Naive thymus-derived CD8-positive, alpha-beta T cell (primary cell): ENCODE data around the gene SRP14. TPM values are rescaled to one million over a fixed set of nuclear protein-coding genes. Genes with fewer than 3 reads are reported as not detected.
A peak's percentile ranks its signal among the peaks of the same experiment; 100 is the strongest.

ENCODE experiments used
- ATAC-seq, 2 donors: fragments of 150-1000 bp; cut with Tn5 transposase in 1 of 2; sonication (Bioruptor Pico), chemical (Tn5 transposase) in 1 of 2; 1 replicate in 1 of 2; 2 replicates in 1 of 2; pipeline ENCODE4 v1.10.0; 2021; ENCODE audit warnings: mild to moderate bottlenecking in 2 of 2, moderate library complexity in 2 of 2
- POLR2A ChIA-PET: fragments of 350-600 bp; sonication (Branson Sonifier 250); formaldehyde crosslinking; loops from one replicate; lab custom pipeline; 2021; ENCODE audit warnings: antibody characterized with exemption; lab: Charles Lee
- DNase-seq, 10 donors: peaks; one replicate each; pipeline versions ENCODE4 v3.0.0 to v3.0.0-alpha.2; 2020 to 2022
- H3K27ac Mint-ChIP-seq, 10 donors: one replicate each; pipeline ENCODE4 v1.8.0; 2020 to 2022; ENCODE audit warnings: mild to moderate bottlenecking in 10 of 10, mixed read lengths in 10 of 10, moderate library complexity in 4 of 10, inconsistent platforms in 1 of 10
- H3K27me3 Mint-ChIP-seq, 5 donors: one replicate each; pipeline ENCODE4 v1.8.0; 2021 to 2022; ENCODE audit warnings: mixed read lengths in 5 of 5
- H3K36me3 Mint-ChIP-seq, 3 donors: one replicate each; pipeline ENCODE4 v1.8.0; 2020 to 2022; ENCODE audit warnings: mixed read lengths in 3 of 3, mild to moderate bottlenecking in 2 of 3, inconsistent platforms in 1 of 3
- H3K4me1 Mint-ChIP-seq, 4 donors: one replicate each; pipeline ENCODE4 v1.8.0; 2021 to 2022; ENCODE audit warnings: mixed read lengths in 4 of 4
- H3K4me3 Mint-ChIP-seq, 10 donors: one replicate each; pipeline ENCODE4 v1.8.0; 2020 to 2022; ENCODE audit warnings: mild to moderate bottlenecking in 10 of 10, mixed read lengths in 10 of 10, moderate library complexity in 6 of 10, inconsistent platforms in 1 of 10
- H3K9me3 Mint-ChIP-seq, 9 donors: one replicate each; pipeline ENCODE4 v1.8.0; 2020 to 2022; ENCODE audit warnings: mixed read lengths in 9 of 9, mild to moderate bottlenecking in 3 of 9, inconsistent platforms in 1 of 9, moderate library complexity in 1 of 9
- polyA plus RNA-seq, 3 donors: library from polyadenylated mRNA; unstranded; fragments of 300-500 nt; fragmentation: Illumina TruSeq; gene quantifications; one replicate each; pipeline ENCODE4 v1.2.3, GENCODE V29; 2021
- total RNA-seq, 8 experiments: library from RNA in 2 of 8; stranded (reverse) in 2 of 8; gene quantifications; one replicate each; pipeline ENCODE4 v1.2.3 and lab custom pipeline; 2021 to 2026

The SRP14 gene
- total and polyA plus RNA-seq, 5 experiments from 2014 or later = 147 to 855 (median 705) TPM

- no peaks in the 10 kb centered on the region for H3K27me3 Mint-ChIP-seq
- POLR2A ChIA-PET = interaction anchor here (1.2 to 1.4 kb wide), 2 partner anchors 9 to 50 kb away, joined by 4 read pairs; no protein-coding TSS in a partner anchor
- ATAC-seq (peak; percentile 26 to 36), DNase-seq (peak in 1 of 10 donors; percentile 16)
- peak overlapping the region in 8 of 10 donors; percentile 8 to 74 (median 72) for H3K4me3 Mint-ChIP-seq
- H3K9me3 Mint-ChIP-seq = no peaks in the 10 kb centered on the region
- peaks cover 0 to 4% (median 2%) of the 10 kb centered on the region in 3 donors for H3K36me3 Mint-ChIP-seq
- peaks cover 36 to 87% (median 80%) of the 10 kb centered on the region in 4 donors for H3K4me1 Mint-ChIP-seq
- H3K27ac Mint-ChIP-seq = peak overlapping the region in 8 of 10 donors; percentile 1 to 86 (median 38)
Measured at GRCh38 chr15:40053831-40054604, 15.0 kb upstream of the SRP14 start.

- no peak for ATAC-seq
- Mint-ChIP-seq H3K4me3 (peak overlapping the region in 7 of 10 donors; percentile 2 to 72 (median 40)), H3K36me3 (peaks cover 0 to 4% (median 2%) of the 10 kb centered on the region in 3 donors), H3K27me3 (no peaks in the 10 kb centered on the region), H3K9me3 (no peaks in the 10 kb centered on the region), H3K4me1 (peaks cover 37 to 90% (median 82%) of the 10 kb centered on the region in 4 donors), H3K27ac (peak overlapping the region in 7 of 10 donors; percentile 1 to 83 (median 50))
- POLR2A ChIA-PET = interaction anchor here (1.2 to 1.4 kb wide), 2 partner anchors 8 to 51 kb away, joined by 4 read pairs; no protein-coding TSS in a partner anchor
- DNase-seq = peak in 1 of 10 donors; percentile 3
Measured at GRCh38 chr15:40053079-40053830, 14.3 kb upstream of the SRP14 start.

DNA sequence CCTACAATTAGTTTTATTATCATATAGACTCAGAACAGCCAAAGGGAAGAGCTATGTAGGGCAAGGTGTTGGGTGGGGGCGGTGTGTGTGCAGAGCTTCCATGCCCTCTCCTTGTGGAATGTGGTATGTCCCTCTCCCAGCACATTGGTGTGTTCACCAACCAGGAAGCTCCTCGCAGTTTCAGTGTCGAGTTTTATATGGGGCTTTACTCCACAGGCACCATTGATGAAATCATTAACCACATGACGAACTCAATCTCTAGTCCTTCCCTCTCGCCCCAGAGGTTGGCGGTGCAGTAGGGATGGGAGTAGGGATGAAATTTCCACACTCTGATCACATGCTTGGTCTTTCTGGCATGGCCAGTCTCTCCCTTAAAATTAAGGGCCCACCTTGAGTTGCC, 13.6 kb upstream of the SRP14 start:
- Mint-ChIP-seq H3K27me3 (no peaks in the 10 kb centered on the region), H3K4me1 (peaks cover 40 to 90% (median 85%) of the 10 kb centered on the region in 4 donors), H3K4me3 (peak overlapping the region in 1 of 10 donors; percentile 15), H3K9me3 (no peaks in the 10 kb centered on the region), H3K27ac (peak overlapping the region in 5 of 10 donors; percentile 20 to 65 (median 43)), H3K36me3 (peaks cover 0 to 4% (median 2%) of the 10 kb centered on the region in 3 donors)
- no peak for ATAC-seq
- POLR2A ChIA-PET = no interaction called here
- DNase-seq = peak in 1 of 10 donors; percentile 4

DNA sequence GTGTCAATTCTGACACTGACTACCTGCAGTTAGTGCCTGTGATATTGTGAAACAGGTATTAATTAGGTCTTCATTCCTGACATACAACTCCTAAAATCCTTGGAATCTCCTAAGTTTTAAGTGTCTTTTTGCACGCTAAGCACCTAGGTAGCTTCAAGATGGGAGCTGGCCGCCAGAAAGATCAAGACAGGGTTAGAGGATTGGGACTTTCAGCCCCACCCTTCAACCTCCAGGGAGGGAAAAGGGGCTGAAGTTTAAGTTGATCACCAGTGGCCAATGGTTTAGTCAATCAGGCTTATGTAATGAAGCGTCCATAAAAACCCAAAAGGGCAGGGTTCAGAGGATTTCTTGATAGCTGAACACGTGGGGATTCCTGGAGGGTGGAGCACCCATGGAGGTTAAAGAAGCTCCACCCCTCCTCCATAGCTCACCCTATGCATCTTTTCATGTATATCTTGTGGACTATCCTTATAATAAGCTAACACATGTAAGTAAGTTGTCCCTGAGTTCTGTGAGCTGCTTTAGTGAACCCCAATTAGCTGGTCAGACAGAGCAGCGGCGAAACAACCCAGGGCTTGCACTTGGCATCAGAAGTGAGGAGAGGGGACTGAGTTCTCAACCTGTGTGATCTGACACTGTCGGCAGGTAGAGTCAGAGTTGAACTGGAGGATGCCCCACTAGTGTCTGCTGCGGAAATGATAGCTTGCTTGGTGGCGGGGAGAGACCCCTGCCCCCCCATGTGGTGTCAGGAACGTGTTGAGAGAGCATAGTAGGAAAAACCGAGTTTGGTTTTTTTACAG, 12.8 kb upstream of the SRP14 start:
- POLR2A ChIA-PET = no interaction called here
- Mint-ChIP-seq H3K4me1 (peaks cover 43 to 95% (median 90%) of the 10 kb centered on the region in 4 donors), H3K27me3 (no peaks in the 10 kb centered on the region), H3K36me3 (peaks cover 0 to 2% (median under 1%) of the 10 kb centered on the region in 3 donors), H3K27ac (peak overlapping the region in 9 of 10 donors; percentile 29 to 79 (median 50)), H3K9me3 (no peaks in the 10 kb centered on the region), H3K4me3 (peak overlapping the region in 1 of 10 donors; percentile 15)
- DNase-seq (no peak), ATAC-seq (no peak)

GRCh38 chr15:40050788-40051470, 11.9 kb upstream of the SRP14 start:
- no peak for DNase-seq
- Mint-ChIP-seq H3K36me3 (no peaks in the 10 kb centered on the region), H3K9me3 (no peaks in the 10 kb centered on the region), H3K27ac (peak overlapping the region in 5 of 10 donors; percentile 15 to 72 (median 48)), H3K4me1 (peaks cover 43 to 89% (median 88%) of the 10 kb centered on the region in 4 donors), H3K27me3 (no peaks in the 10 kb centered on the region), H3K4me3 (peak overlapping the region in 1 of 10 donors; percentile 11)
- POLR2A ChIA-PET = no interaction called here
- ATAC-seq = no peak

DNA sequence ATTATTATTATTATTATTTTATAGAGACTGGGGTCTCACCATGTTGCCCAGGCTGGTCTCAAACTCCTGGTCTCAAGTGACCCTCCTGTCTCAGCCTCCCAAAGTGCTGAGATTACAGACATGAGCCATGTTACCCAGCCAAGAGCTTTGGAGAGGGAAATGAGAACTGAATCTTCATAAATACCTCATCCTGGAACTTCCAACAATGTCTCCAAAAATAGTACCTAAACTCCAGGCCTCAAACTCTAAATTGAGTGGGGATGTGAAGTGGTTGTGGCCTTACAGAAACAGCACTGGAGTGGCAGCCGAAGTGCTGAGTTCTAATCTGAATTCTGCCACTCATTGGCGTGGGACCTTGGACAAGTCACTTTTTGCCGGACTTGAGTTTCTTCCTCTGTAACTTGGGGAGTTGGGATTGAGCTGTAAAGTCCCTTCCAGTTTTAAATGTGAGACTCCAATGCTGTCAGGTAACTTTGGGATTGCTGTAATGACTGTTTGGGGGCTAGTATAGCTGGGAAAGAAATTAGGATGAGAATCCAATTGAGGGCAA, 10.0 kb upstream of the SRP14 start:
- H3K27ac Mint-ChIP-seq = peak overlapping the region; percentile 1 to 96 (median 70)
- H3K4me3 Mint-ChIP-seq = peak overlapping the region in 4 of 10 donors; percentile 1 to 80 (median 50)
- no peak for ATAC-seq
- H3K36me3 Mint-ChIP-seq = no peaks in the 10 kb centered on the region
- POLR2A ChIA-PET = interaction anchor here (0.7 to 3.2 kb wide), 7 partner anchors 10 to 259 kb away, joined by 3 to 33 read pairs (median 5); partner anchors contain the start of genes PLCB2 and SRP14
- peaks cover 40 to 85% (median 79%) of the 10 kb centered on the region in 4 donors for H3K4me1 Mint-ChIP-seq
- no peak for DNase-seq
- no peaks in the 10 kb centered on the region for H3K9me3 Mint-ChIP-seq
- no peaks in the 10 kb centered on the region for H3K27me3 Mint-ChIP-seq

DNA sequence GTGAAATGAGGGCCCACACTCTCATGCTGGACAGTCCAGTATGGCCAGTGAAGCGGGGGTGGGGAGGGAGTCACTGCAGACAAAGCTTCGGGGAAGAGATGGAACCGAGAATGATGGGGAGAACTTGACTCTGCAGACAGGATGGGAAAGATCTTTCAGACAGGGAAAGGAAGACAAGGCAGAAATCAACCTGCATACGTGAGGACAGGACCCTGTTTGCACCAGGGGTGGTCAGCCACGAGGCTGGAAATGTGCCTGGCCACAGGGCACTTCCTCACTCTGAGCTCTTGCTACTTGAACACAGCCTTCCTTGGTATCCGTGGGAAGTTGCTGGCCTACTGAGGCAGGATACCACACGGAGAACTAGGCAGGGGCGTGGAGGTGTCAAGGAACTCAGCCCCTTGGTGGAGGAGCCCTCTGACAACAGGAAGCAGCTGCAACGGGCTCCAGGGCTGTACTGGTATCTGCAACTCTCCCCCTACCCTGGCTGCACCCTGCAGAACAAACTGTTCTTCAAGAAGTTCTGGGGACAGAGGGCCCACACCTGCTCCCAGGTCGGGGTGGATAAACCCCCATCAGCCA, 9.3 kb upstream of the SRP14 start:
- H3K27me3 Mint-ChIP-seq = no peaks in the 10 kb centered on the region
- POLR2A ChIA-PET = interaction anchor here (0.8 to 3.2 kb wide), 8 partner anchors 8 to 260 kb away, joined by 3 to 33 read pairs (median 5); partner anchors contain the start of genes PLCB2 and SRP14

GRCh38 chr15:40047415-40048210, 8.6 kb upstream of the SRP14 start:
- peaks cover 35 to 71% (median 65%) of the 10 kb centered on the region in 4 donors for H3K4me1 Mint-ChIP-seq
- no peaks in the 10 kb centered on the region for H3K9me3 Mint-ChIP-seq
- DNase-seq (peak in 2 of 10 donors; percentile 39 to 40), ATAC-seq (peak; percentile 47 to 52)
- no peaks in the 10 kb centered on the region for H3K27me3 Mint-ChIP-seq
- peak overlapping the region; percentile 65 to 98 (median 94) for H3K27ac Mint-ChIP-seq
- H3K36me3 Mint-ChIP-seq = no peaks in the 10 kb centered on the region
- peak overlapping the region; percentile 42 to 82 (median 72) for H3K4me3 Mint-ChIP-seq
- POLR2A ChIA-PET = interaction anchor here (0.8 to 3.2 kb wide), 10 partner anchors 8 to 261 kb away, joined by 3 to 33 read pairs (median 4); partner anchors contain the start of genes PLCB2 and SRP14

More for the DNA sequence above, 9.3 kb upstream of the SRP14 start:
- peak; percentile 44 to 55 for ATAC-seq
- Mint-ChIP-seq H3K4me3 (peak overlapping the region; percentile 42 to 82 (median 72)), H3K9me3 (no peaks in the 10 kb centered on the region), H3K4me1 (peaks cover 35 to 78% (median 72%) of the 10 kb centered on the region in 4 donors), H3K27ac (peak overlapping the region; percentile 65 to 98 (median 94)), H3K36me3 (no peaks in the 10 kb centered on the region)
- peak in 2 of 10 donors; percentile 25 to 43 for DNase-seq

- no peaks in the 10 kb centered on the region for H3K9me3 Mint-ChIP-seq
- peak overlapping the region in 1 of 10 donors; percentile 14 for H3K4me3 Mint-ChIP-seq
- no peak for DNase-seq
- no peak for ATAC-seq
- POLR2A ChIA-PET = interaction anchor here (1.1 to 3.2 kb wide), 7 partner anchors 8 to 261 kb away, joined by 3 to 33 read pairs (median 5); partner anchors contain the start of genes PLCB2 and SRP14
- H3K27ac Mint-ChIP-seq = peak overlapping the region in 6 of 10 donors; percentile 25 to 98 (median 76)
- no peaks in the 10 kb centered on the region for H3K27me3 Mint-ChIP-seq
- H3K36me3 Mint-ChIP-seq = no peaks in the 10 kb centered on the region
- peaks cover 30 to 63% (median 58%) of the 10 kb centered on the region in 4 donors for H3K4me1 Mint-ChIP-seq
Measured at GRCh38 chr15:40046721-40047414, 7.9 kb upstream of the SRP14 start.
